ENCODE measurements around the gene PLOD2.

PLOD2 gene

DNA sequence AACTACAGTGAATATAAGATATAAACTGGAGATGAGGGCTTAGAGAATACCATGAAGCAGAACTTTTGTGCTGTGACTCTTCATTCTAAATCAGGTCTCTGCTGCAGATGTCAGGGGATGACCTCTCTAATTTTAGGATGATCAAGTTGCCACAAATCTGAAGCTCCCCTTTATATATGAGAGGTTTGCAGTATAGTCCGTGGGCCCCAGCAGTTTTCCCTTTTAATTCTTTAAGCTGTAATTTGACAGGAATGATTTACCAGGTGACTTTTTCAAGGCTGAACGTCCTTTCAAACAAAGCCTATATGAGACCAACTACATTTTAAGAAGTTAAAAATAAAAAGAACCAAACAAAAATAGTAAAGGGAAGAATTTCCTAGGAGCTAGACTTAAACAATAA lies 4.9 kb upstream of the PLOD2 start:
- no peak for DNase-seq

DNA sequence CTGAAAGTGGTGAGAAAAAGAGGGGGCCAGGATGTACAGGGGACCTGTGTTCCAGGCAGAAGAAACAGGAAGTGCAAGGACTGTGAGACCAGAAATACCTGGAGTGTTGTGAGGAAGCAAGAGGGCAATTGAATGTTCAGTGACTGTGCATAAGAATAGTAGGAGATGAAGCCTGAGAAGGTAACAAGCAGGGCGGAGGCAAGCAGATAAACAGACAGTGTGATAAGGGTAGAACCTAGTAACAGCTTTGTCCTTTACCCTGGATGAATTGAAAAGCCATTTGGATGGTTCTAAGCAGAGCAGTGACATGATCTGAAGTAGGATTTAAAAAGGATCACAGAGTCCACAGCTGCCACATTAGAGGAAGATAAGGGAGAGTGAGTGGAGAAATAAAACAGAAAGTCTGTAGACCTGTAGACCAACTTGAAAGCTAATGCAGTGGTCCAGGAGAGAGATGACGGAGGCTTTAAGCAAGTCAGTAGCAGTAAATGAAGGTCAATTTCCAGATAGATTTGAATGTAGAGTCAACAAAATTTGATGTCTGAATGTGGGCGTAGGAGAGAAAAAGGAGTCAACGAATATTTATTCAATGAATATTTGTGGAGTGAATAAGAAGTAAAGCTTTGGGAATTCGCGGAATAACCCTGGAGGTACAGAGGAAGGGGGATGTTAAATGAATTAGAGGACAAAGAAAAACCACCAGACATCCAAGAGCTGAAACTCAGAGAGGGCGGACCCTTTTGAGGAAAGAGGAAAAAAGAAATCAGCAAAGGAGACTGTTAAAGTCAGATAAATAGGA lies 4.2 kb upstream of the PLOD2 start:
- peak; percentile 88 for DNase-seq

- no peak for DNase-seq
These were observed 3.5 kb upstream of the PLOD2 start for GRCh38 chr3:146164506-146164905.

DNA sequence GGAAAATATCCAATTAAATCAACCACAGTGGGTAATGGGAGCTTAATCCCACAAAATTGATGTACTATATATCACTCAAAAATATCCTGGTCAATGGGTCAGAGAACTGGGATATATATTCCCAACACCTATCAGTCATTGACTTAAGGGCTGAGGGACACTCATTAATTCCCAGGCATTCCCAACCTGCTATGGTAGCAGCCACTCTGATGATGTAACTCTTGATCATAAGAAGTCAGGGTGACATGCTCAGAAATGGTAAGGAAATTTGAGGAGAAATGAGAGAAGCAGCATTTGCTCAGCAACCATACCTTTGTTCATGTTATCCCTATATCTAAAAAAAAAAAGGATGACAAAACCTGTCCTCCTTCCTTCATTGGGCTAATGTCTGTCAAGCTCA lies 3.1 kb upstream of the PLOD2 start:
- peak; percentile 35 for DNase-seq

DNA sequence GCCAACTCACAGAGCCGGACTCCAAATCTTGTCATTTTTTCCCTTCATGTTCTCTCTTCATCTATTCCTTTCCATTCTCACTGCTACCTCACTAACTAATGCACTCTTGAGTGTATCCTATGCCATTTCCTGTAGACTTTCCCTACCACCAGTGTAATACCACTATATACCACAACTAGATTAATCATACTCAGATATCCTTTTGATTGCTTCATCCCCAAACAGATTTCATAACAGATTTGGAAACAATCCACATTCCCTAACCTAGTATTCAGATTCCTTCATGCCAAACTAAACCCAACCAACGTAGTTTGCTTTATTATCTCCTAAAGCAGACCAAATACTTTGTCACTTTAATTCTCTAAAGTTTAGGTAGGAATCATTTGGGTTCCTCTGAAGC lies 2.6 kb upstream of the PLOD2 start:
- peak; percentile 97 for DNase-seq

- DNase-seq = no peak
These were observed 1.6 kb upstream of the PLOD2 start for GRCh38 chr3:146162561-146162960.

- DNase-seq = no peak
These were observed 649 bp upstream of the PLOD2 start for GRCh38 chr3:146161663-146162002.

GRCh38 chr3:146160321-146160963 lies 542 bp downstream of the PLOD2 start:
- DNase-seq = peak; percentile 89

DNA sequence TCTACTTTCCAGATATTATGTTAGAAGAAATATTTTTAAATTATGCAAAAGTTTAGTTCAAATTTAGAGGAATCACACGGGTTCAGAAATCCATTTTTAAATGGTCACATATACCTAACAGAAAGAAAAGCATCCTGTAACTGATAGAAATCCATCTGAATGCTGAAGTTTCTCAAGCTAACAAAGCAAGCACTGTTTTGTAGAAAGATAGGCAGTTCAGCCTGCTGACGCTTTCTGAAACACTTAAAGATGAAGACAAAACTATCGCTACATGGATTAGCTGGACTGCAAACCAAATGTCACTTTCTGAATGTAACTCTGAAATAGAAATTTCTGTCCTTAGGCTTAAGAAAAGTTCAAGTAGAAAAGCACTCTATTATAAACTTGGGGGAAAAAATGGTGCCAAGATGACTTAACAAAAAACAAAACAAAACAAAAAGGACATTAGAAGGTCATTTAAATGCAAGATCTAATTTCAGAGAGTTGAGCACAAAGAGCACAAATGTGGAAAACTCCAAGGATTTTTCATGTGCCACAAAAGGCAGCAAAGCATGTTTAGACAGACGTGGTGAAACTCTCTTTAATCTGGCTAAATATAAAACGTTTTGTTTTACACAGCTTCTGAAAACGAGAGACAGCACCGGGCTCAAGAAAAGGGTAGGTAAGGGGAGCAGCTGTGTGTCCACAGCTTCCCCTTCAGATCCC lies 1.2 kb downstream of the PLOD2 start:
- no peak for DNase-seq

DNA sequence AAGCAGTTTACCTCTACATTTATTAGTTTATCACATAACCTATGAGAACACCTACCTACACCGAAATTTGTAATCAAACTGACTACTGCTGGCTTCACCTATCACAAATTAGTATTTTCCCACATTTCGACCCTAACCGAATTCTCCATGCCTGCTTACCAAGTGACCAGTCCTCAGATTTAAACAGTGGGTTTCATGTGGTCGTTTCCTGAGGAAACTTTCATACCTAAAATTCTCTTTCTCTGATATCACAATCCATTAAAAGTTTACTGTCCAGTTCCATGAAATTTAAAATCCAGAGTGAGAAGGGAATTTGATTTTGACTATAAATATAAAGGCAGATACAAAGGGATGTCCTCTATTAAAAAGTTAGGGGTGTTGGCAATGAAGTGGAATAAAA lies 1.9 kb downstream of the PLOD2 start:
- DNase-seq = peak; percentile 37

DNA sequence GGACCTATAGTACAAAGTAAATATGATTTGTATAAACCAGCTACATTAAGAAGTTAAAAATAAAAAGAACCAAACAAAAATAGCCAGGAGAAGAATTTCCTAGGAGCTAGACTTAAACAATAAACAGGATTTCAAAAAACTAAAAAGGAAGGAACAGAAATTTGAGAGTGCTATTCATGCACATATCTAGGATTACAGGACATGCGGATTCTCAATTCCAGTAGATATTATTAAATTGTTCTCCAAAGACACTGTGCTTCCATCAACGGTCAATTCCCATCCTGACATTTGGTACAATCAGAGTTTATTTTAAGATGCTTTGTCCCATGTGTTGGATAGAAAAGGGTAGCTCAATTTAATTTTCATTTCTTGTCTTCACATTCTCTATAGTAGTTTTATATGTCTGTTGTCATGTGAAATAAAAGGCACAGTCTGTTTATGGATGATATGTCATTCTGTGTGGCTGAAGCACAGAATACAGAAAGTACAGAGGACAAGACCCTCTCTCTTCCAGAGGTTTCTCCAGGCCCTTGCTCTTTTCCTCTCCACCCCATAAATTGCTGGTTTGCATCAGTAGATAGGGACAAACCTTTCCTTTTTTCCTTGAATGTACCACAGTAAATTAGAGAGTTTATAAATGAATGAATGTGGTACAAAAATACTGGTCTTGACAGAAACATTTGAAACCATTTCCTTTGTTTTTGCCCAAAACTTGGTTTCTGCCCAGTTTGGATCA lies 3.5 kb downstream of the PLOD2 start:
- DNase-seq = no peak

- no peak for DNase-seq
These were observed 4.2 kb downstream of the PLOD2 start for GRCh38 chr3:146156666-146157314.

- no peak for DNase-seq
These were observed 4.9 kb downstream of the PLOD2 start for GRCh38 chr3:146156095-146156494.

DNA sequence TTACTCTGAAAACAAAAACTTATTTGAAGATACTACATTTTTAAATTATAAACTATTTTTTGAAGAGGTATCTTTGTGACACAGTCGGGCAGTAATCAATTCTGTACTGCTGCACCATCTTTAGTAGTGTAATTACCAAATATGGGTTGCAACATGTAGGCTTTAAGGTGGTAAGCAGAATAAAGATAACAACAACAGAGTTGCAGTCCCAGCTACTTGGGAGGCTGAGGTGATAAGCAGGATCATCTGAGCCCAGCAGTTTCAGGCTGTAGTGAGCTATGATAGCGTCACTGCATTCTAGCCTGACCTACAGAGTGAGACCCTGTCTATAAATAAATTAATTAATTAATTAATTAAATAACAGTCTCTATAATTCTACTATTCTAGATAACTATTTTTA lies 6.0 kb downstream of the PLOD2 start:
- DNase-seq = no peak

- no peak for DNase-seq
These were observed 6.7 kb downstream of the PLOD2 start for GRCh38 chr3:146154316-146154715.

GRCh38 chr3:146153429-146153828 lies 7.6 kb downstream of the PLOD2 start:
- DNase-seq = no peak

- DNase-seq = no peak
These were observed 8.2 kb downstream of the PLOD2 start for GRCh38 chr3:146152834-146153233.

DNA sequence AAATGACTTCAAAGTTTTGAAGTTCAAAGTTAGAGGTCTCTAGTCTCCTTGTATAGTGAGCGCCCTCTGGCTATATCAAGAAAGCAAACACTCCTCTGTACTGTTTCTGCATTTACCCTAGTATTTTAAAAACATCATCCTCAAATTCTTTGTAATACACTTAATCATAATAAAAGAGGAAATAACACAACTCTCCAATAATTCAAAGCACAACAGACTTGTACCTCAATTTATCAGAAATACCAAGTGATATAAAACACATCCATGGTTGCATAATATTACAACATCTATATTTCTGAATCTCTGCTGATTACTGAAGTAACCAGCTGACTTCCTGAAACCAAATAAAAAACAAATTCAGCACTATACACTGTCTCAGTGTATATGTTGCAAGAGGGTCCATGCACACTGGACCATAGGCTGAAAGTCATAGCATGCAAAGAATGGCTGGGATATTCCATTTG lies 12.5 kb downstream of the PLOD2 start:
- DNase-seq = peak; percentile 37

DNA sequence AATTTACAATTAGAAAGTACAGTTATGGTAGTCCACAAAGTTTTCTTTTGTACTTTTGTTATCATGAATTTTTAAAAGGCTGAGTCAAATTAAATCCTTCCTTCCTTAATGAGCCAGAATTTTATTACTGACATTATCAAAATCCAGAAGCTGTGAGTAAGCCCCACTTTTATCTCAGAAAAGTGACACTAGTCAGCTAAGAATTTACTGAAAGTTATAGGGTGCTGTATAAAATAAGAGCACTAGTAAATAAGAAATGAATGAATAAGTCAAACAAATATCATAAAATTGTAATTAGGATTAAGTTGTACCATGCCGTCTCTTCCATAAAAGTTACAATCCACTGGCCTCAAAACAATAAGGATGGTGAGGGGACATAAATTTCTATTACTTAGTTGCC lies 15.3 kb downstream of the PLOD2 start:
- no peak for DNase-seq

- DNase-seq = peak; percentile 72
These were observed 18.2 kb downstream of the PLOD2 start for GRCh38 chr3:146142757-146143156.

- DNase-seq = no peak
These were observed 21.3 kb downstream of the PLOD2 start for GRCh38 chr3:146139586-146140110.

DNA sequence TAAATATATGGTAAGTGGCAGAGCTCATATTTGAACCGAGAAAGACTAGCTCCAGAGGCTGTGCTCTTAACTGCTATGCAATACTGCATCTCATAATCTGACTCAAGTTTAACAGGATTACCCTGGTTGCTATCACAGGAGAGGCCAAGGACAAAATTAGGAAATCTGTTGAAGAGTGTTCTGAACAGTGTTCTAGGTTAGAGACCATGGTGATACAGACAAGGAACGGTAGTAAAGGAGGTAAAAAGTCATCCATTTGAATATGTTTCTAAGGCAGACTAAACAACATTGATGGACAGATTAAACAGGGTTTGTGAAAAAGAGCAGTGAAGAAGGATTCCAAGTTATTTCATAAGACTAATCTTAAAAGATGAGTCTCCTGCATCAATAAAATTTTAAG lies 22.1 kb downstream of the PLOD2 start:
- no peak for DNase-seq

DNA sequence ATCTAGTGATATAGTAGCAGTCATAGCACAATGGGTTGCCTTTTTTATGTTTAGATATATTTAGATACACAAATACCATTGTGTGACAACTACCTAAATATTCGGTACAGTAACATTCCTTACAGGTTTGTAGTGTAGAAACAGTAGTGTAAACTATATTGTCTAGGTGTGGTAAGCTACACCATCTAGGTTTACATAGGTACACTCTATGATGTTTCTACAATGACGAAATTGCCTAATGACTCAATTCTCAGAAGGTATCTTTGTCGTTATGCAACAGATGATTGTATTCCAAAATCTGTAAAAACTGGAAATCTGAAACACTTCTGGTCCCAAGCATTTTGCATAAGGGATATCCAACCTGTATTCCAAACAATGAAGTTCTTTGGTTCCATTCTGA lies 24.3 kb downstream of the PLOD2 start:
- DNase-seq = no peak

All from fibroblast of skin of right biceps (primary cell).